Mucosa of descending colon (tissue), 3 donors: Measurements from ENCODE around the gene VMP1. TPM values are rescaled to one million over a fixed set of nuclear protein-coding genes. Genes with fewer than 3 reads are reported as not detected.
A peak's percentile ranks its signal among the peaks of the same experiment; 100 is the strongest.

Source experiments
- ATAC-seq: fragments of 200-7000 bp; cut with Tn5 transposase; one replicate; pipeline ENCODE4 v1.9.1; 2020; ENCODE audit warnings: mild to moderate bottlenecking, moderate library complexity
- DNase-seq, 3 donors: peaks; one replicate each; pipeline ENCODE4 v3.0.0-alpha.2; 2020
- H3K36me3 ChIP-seq: fragments of 200-600 bp; one replicate; pipeline ENCODE4 v1.8.0; 2021; ENCODE audit warnings: low read depth, mild to moderate bottlenecking
- H3K4me1 ChIP-seq: fragments of 200-600 bp; one replicate; pipeline ENCODE4 v1.8.0; 2021; ENCODE audit warnings: low read depth, mild to moderate bottlenecking
- H3K4me3 ChIP-seq: fragments of 200-600 bp; one replicate; pipeline ENCODE4 v1.8.0; 2021; ENCODE audit warnings: mild to moderate bottlenecking
- H3K9me3 ChIP-seq: fragments of 200-600 bp; one replicate; pipeline ENCODE4 v1.8.0; 2021; ENCODE audit warnings: mild to moderate bottlenecking
- intact Hi-C, 2 donors: fragments of 100-400 bp; cut with DNase I in 1 of 2; cut with micrococcal nuclease in 1 of 2; formaldehyde crosslinking; loops; one replicate each; pipeline versions ENCODE4 v1.11.0 to v1.11.1; 2022; cut with DNase I, micrococcal nuclease
- long read RNA-seq, 2 donors: library from polyadenylated mRNA; unstranded; transcript quantifications; one replicate each; pipeline ENCODE4 v2.0.0, GENCODE V29; 2019 to 2021
- total RNA-seq, 3 donors: library from RNA; stranded (reverse); fragmentation: NEBNext Ultra II Directional in 2 of 3; extraction: Animal tissue kit (Norgen Biotek cat#: 25700) in 2 of 3; gene quantifications; one replicate each; pipeline versions ENCODE4 v1.2.1 to v1.2.4, GENCODE V29; 2021 to 2023
- TF ChIP-seq, protein P1 (sequence below): fragments of 200-600 bp; IDR thresholded peaks from one replicate; pipeline ENCODE4 v1.8.0; 2022; ENCODE audit warnings: antibody characterized with exemption, mild to moderate bottlenecking
- donor health status: DM: no; HTN: no; CAD: no; lungs with moderate emphysema.
- donor health status: DM: no; HTN: no; CAD: no.
- donor health status: DM: no; HTN: yes; CAD: no.

Gene VMP1
- total RNA-seq = 100 to 1,000 TPM; 257 to 361 (median 266) TPM
- long read RNA-seq, donor 1, full-length matches to known transcripts = 59 of 73 reads
- long read RNA-seq, donor 1, partial matches to known transcripts = 1 of 73 reads
- long read RNA-seq, donor 1, other reads (novel, unspliced or antisense) = 13 of 73 reads
- long read RNA-seq, donor 2, full-length matches to known transcripts = 146 of 171 reads
- long read RNA-seq, donor 2, partial matches to known transcripts = 9 of 171 reads
- long read RNA-seq, donor 2, other reads (novel, unspliced or antisense) = 16 of 171 reads

DNA sequence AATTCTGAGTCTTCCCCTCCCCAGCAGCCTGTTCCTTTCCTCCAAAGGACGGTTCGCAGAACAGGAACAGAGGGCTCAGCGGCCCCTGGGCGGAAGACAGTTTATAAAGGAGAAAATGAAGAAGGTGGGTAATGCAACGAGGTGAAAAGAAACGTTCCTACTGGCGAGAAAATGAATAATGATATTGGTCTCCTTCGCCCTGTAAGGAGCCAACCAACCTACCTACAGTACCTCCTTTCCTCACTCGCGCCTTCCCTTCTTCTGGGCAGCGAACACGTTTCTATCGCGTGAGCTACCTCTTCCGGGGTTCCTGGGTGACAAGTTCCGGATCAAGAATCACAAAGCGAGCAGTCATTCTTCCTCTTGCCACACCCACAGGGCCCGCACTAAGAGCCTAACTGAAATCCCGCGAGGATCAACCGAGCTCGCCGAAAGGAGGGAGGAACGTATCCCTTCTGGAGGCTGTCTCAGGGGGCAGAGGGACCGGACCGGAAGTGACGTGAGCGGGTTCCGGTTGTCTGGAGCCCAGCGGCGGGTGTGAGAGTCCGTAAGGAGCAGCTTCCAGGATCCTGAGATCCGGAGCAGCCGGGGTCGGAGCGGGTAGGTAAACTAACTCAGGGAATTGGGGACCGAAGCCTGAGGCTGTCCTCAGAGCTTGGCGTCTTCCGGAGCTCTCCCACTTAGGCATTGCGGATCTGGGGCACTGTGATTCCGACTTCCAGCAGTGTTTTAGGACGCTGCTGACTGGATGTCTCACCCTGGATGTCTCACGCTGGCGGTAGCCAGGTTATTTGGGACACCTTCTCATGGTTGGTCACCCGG is at the start of gene VMP1, which contains the start of gene PTRH2:
VMP1 (plus strand) TSS at position 506 of the 822 bp plus-strand sequence. CDS start 23,793 bp downstream, outside the sequence.
PTRH2 (minus strand) TSS at position 282 of the 822 bp plus-strand sequence. CDS start 9,452 bp downstream, outside the sequence.
- H3K4me3 ChIP-seq = peak within 1 kb of the TSS; percentile 41
- TF ChIP-seq, protein P1, sequence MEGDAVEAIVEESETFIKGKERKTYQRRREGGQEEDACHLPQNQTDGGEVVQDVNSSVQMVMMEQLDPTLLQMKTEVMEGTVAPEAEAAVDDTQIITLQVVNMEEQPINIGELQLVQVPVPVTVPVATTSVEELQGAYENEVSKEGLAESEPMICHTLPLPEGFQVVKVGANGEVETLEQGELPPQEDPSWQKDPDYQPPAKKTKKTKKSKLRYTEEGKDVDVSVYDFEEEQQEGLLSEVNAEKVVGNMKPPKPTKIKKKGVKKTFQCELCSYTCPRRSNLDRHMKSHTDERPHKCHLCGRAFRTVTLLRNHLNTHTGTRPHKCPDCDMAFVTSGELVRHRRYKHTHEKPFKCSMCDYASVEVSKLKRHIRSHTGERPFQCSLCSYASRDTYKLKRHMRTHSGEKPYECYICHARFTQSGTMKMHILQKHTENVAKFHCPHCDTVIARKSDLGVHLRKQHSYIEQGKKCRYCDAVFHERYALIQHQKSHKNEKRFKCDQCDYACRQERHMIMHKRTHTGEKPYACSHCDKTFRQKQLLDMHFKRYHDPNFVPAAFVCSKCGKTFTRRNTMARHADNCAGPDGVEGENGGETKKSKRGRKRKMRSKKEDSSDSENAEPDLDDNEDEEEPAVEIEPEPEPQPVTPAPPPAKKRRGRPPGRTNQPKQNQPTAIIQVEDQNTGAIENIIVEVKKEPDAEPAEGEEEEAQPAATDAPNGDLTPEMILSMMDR = no peak
- no peaks in the 10 kb centered on the region for H3K9me3 ChIP-seq
- peaks cover 23% of the 10 kb centered on the region for H3K4me1 ChIP-seq
- DNase-seq (peak; percentile 96 to 98 (median 98)), ATAC-seq (peak; percentile 99)
- H3K36me3 ChIP-seq = no peaks in the 10 kb centered on the region
- intact Hi-C loops = no loop called here

DNA sequence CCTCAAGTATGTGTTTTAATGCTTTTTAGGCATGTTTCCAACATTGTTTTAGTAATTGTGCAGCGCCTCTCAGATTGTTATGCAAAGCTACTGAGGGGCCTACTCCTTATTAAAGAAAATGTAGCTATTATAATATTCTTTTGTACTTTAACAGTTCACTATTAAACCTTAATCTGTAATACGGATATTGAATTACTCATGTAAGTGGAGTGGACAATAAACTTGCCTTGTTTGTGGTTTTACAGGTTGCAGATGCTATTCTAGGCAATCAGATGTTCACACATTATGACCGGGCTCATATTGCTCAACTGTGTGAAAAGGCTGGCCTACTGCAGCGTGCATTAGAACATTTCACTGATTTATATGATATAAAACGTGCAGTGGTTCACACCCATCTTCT is 41.2 kb upstream of the VMP1 start:
- H3K36me3 ChIP-seq = peaks cover 9% of the 10 kb centered on the region
- ATAC-seq (peak; percentile 86), DNase-seq (peak in 1 of 3 donors; percentile 60)
- H3K4me3 ChIP-seq = no peak overlapping the region
- intact Hi-C loops = no loop called here
- peaks cover 58% of the 10 kb centered on the region for H3K4me1 ChIP-seq
- no peaks in the 10 kb centered on the region for H3K9me3 ChIP-seq
- TF ChIP-seq, protein P1 = no peak

DNA sequence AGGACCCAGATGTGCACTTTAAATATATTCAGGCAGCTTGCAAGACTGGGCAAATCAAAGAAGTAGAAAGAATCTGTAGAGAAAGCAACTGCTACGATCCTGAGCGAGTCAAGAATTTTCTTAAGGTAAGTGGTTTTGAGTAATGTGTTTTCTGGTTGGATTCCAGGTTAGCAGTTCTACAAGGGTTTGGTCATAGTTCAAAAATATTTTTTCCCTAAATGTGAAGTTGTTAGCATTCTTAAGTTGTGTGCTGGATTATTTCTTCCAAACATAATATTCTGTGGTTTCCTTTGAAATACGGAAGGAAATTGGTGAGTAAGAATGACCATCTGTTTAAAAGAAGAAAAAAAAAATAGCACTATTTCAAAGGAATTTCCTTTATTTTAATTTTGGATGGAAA is 38.6 kb upstream of the VMP1 start:
- H3K4me1 ChIP-seq = peaks cover 65% of the 10 kb centered on the region
- no peak overlapping the region for H3K4me3 ChIP-seq
- H3K9me3 ChIP-seq = no peaks in the 10 kb centered on the region
- no peaks in the 10 kb centered on the region for H3K36me3 ChIP-seq
- intact Hi-C loops = no loop called here
- TF ChIP-seq, protein P1 = no peak
- DNase-seq (no peak), ATAC-seq (no peak)

DNA sequence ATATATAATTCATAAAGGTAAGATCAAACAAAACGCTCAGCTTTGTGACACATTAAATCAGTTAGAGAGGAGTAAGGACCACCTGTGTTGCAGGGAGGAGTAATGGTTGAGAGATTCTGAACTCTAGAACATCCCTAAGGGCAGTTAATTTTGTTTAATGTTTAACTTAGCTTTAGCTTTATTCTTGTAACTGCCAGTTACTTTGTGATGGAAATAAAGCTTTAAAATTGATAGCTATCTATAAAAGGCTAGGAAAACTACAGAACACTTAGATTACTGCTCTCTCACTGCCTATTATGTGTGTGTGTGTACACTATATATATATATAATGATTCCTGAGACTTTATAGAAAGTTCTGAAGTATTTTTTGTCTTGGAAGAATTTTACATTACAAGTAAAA is 38.0 kb upstream of the VMP1 start:
- ATAC-seq (peak; percentile 76), DNase-seq (no peak)
- Histone ChIP-seq H3K4me3 (no peak overlapping the region), H3K36me3 (no peaks in the 10 kb centered on the region), H3K9me3 (no peaks in the 10 kb centered on the region), H3K4me1 (peaks cover 70% of the 10 kb centered on the region)
- TF ChIP-seq, protein P1 = no peak
- intact Hi-C loops = no loop called here

DNA sequence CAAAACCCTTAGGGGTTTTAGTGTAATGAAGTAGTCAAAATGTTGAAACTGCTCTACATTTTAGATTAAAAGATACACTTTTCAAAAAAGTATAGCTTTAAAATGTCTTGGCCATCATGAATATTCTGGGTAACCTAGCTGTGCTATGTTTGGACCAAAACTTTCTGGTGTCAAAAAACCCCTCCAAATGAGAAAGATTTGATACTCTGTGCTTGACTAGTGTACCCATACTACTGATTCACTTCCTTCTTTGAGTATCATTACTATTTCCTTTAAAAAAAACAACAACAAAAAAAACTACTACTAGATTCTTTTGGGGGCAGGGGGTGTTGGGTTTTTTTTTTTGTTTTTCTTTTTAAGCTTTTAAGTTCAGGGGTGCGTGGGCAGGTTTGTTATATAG is 37.5 kb upstream of the VMP1 start:
- Histone ChIP-seq H3K4me3 (no peak overlapping the region), H3K4me1 (peaks cover 69% of the 10 kb centered on the region), H3K9me3 (no peaks in the 10 kb centered on the region), H3K36me3 (no peaks in the 10 kb centered on the region)
- intact Hi-C loops = no loop called here
- ATAC-seq (no peak), DNase-seq (no peak)
- TF ChIP-seq, protein P1 = no peak
